Mammary microvascular endothelial cell (primary cell): ENCODE data around the gene CHAC1. TPM values are rescaled to one million over a fixed set of nuclear protein-coding genes. Genes with fewer than 3 reads are reported as not detected.

Source experiments
- total RNA-seq: library from RNA; depleted of rRNA; stranded (reverse); fragments of >200 nt; gene quantifications from 2 replicates; pipeline ENCODE4 v1.2.3, GENCODE V29; 2015

CHAC1 gene, protein sequence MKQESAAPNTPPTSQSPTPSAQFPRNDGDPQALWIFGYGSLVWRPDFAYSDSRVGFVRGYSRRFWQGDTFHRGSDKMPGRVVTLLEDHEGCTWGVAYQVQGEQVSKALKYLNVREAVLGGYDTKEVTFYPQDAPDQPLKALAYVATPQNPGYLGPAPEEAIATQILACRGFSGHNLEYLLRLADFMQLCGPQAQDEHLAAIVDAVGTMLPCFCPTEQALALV
- 5.5 and 8.7 TPM in 2 replicates for total RNA-seq

GRCh38 chr15:40952901-40953712 is at the start of gene CHAC1:
CHAC1 (plus strand) TSS chr15:40953471; CDS start chr15:40953584, 113 bp downstream.

GRCh38 chr15:40928821-40929659 is 24.2 kb upstream of the CHAC1 start, which contains the start of gene DLL4:
DLL4 (plus strand) TSS chr15:40929340; CDS start chr15:40929669, 329 bp downstream.

Other genes starting within 250 kb of the CHAC1 start
- gene RMDN3, start 198.2 kb upstream of the CHAC1 start, total RNA-seq = 20.9 and 23.1 TPM in 2 replicates
- 4.3 and 6.6 TPM in 2 replicates for gene GCHFR, start 189.4 kb upstream of the CHAC1 start, total RNA-seq
- 0.13 and 0.15 TPM in 2 replicates for gene C15orf62, start 183.5 kb upstream of the CHAC1 start, total RNA-seq
- 17.2 and 26.3 TPM in 2 replicates for gene ZFYVE19, start 146.4 kb upstream of the CHAC1 start, total RNA-seq
- 31.3 and 40.2 TPM in 2 replicates for gene DNAJC17, start 146.0 kb upstream of the CHAC1 start, total RNA-seq
- gene PPP1R14D, start 124.8 kb upstream of the CHAC1 start, total RNA-seq = not detected in 2 replicates
- gene SPINT1, start 109.4 kb upstream of the CHAC1 start, total RNA-seq = 1.3 and 2.2 TPM in 2 replicates
- 0.05 TPM in 1 of 2 replicates, not detected in the other for gene RHOV, start 79.2 kb upstream of the CHAC1 start, total RNA-seq
- gene VPS18, start 59.0 kb upstream of the CHAC1 start, total RNA-seq = 48.2 and 52.1 TPM in 2 replicates
- 24.1 and 24.6 TPM in 2 replicates for gene DLL4, start 24.1 kb upstream of the CHAC1 start, total RNA-seq
- gene INO80, start 162.8 kb downstream of the CHAC1 start, total RNA-seq = 15.2 and 35.4 TPM in 2 replicates